ENCODE data around the gene PTGES3L.

Gene PTGES3L

DNA sequence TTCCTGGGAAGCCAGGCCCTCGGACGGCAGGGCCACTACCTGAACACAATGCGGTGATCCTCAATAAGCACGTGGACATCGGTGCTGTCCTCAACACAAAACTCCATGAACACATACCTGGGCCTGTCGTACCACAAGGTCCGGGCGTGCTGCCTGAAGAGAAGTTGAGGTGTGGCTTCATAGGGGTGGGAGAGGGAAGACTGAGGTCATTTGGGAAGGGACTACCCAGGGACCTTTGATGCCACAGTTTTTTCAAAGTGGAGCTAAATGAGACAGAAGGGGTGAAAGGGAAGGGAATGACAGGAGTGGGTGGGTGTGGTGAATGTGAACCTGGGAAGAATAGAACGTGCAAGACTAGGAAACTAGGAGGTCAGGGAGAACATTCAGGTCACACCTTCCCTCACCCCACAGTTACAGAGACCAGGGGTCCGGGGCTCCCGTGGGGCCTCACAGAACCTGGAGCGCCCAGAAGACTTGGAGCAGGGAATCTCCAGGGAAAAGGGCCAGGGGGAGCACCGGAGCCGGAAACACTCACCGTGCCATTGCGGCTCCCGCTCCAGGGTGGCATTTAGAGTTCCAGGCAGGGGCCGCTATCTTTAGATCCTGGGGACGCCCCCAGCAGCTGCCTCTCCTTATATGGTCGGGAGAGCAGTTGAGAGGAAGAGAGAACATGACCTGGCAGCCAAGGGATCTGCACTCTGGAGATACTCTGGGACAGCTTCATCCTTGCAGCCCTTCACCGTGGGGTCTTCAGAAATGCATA, at the start of gene PTGES3L:
Gene PTGES3L (minus strand): TSS at position 570 of the 763 bp plus-strand sequence. CDS start 27 bp downstream, at position 543.
- peak; percentile 84 for DNase-seq (ENCODE audit: low spot score)

DNA sequence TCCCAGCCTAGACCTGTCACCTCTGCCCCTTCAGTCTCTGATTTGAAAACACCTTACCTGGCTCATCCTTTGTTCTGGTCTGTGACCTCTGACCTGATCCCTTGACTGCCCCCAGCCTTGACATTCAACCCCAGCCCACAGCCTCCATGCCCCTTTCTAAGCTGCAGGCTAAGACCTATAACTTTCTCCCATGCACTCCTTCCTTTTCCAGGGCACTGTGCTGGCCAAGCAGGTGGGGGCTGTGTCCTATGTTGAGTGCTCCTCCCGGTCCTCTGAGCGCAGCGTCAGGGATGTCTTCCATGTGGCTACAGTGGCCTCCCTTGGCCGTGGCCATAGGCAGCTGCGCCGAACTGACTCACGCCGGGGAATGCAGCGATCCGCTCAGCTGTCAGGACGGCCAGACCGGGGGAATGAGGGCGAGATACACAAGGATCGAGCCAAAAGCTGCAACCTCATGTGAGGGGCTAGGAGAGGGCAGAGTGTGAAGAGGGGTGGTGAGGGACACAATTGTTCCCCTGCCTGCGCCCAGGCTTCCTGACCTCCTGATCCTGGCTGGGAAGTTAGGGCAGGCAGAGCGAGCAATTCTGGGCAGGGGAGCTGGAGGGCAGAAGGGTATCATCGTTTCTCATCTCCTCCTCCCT, 48.5 kb upstream of the PTGES3L start:
- no peak for DNase-seq (ENCODE audit: low spot score)

DNA sequence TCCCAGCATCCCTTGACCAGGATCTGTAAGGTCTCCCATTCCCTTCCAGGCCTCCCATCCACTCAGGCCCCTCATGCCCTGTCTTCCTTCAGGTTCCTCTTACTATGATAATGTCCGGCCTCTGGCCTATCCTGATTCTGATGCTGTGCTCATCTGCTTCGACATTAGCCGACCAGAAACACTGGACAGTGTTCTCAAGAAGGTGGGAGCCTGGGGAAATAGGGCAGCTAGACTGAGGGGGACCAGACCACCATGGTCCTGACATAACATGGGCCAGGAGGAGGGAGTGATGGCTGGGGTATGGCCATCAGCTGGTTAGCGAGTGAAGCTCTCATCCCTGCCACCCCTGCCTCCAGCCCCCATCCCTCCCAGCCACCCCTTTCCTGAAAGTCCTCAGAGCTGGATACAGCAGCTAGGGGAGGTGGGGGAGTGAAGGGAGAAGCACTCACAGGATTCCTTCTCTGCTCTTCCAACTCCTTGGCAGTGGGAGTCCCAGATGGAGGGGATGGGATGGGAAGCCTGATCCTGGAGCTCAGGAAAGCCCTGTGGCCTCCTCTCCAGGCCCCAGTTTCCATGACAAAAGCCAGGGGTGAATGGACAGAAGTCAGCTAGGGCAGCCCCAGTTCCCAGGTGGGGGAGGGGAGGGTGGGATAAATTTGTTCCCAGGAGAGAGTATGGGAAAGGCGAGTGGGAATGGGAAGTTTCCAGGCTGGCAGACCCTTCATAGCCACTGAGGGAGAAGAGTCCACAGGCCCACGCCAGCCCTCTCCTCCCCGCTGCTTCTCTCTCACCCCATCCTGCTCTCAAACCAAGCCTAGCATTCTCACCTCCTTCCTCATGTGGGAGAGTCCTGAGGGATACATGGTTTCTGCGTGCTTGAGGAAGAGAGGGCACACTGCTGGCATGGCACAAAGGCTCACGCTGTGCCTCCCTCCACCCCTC, 47.5 kb upstream of the PTGES3L start:
- peak; percentile 39 for DNase-seq (ENCODE audit: low spot score)

GRCh38 chr17:43026595-43026994, 46.7 kb upstream of the PTGES3L start:
- no peak for DNase-seq (ENCODE audit: low spot score)

DNA sequence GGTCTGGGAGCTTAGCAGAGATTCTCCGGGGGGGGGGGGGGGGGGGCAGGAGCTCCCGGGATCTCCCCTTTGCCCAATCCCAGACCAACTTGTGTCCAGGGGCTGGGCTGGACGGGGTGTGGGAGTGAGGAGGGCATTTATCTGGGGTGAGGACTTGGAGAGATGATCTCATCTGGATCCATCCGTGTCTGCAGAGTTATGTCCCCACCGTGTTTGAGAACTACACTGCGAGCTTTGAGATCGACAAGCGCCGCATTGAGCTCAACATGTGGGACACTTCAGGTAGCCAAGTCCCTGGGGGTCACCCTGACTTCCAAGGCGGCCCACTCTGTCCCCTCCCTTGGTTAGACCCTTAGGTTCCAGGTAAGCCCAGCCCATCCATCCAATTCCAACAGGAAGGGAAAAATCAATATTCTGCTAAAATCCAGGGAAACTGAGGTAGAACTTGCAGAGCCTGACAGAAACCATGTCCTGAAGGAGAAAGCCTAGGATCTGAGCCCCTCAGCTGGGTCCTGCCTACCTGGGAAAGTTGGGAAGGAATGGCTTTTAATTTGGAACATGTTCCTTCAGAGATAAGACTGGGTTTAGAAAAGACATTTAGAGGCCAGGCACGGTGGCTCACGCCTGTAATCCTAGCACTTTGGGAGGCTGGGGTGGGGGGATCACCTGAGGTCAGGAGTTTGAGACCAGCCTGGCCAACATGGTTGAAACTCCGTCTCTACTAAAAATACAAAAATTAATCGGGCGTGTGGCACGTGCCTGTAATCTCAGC, 46.1 kb upstream of the PTGES3L start:
- no peak for DNase-seq (ENCODE audit: low spot score)

GRCh38 chr17:43025290-43025657, 45.4 kb upstream of the PTGES3L start:
- no peak for DNase-seq (ENCODE audit: low spot score)

DNA sequence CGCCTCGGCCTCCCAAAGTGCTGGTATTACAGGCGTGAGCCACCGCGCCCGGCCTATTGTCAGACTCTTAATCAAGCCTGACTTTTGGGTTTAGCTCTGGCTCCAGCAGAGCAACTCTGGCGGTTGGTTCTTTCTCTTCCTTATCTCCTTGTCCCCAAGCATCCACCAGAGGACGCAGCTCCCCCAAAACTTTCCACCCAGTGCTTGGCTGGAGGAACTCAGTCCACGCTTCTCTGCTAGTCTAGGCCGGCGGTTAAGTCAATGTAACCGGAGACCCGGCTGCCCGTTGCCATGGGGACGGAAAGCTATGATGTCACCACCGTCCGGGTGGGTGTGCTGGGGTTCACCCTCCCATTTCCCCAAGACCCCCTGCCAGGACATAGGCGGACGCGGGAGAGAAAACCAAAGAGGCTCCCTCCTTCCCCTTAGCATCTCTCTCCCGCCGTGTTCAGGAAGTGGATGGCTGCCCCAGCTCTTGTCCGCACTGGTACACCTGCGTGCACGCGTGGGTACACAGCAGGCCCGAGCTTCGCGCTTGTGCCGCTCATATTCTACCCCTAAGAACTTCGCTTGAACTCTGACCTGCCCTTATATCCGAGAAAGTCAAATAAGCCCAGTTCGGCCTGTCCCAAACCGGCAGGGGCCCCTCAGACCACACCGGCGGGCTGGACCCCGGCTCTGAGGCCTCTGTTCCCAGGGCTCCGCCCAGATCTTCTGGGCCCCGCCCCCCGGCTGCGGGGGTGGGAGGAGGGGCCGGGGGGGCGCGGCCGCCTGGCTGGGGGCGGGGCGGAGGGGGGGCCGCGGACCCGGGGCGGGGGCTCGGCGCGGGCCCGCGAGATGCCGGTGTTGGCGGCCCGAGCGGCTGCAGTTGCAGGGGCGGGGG, 44.8 kb upstream of the PTGES3L start, which contains the start of gene RND2:
Gene RND2 (plus strand): TSS at position 825 of the 883 bp plus-strand sequence. CDS start 117 bp downstream, outside the sequence.
- DNase-seq (ENCODE audit: low spot score): peak; percentile 94

GRCh38 chr17:43021741-43022512, 42.0 kb upstream of the PTGES3L start, which contains the start of gene VAT1:
Gene VAT1 (minus strand): TSS chr17:43022385. CDS start chr17:43022322, 63 bp downstream.
- DNase-seq (ENCODE audit: low spot score): peak; percentile 84

- peak; percentile 62 for DNase-seq (ENCODE audit: low spot score)
Observed at GRCh38 chr17:43020789-43021740, 41.2 kb upstream of the PTGES3L start.

DNA sequence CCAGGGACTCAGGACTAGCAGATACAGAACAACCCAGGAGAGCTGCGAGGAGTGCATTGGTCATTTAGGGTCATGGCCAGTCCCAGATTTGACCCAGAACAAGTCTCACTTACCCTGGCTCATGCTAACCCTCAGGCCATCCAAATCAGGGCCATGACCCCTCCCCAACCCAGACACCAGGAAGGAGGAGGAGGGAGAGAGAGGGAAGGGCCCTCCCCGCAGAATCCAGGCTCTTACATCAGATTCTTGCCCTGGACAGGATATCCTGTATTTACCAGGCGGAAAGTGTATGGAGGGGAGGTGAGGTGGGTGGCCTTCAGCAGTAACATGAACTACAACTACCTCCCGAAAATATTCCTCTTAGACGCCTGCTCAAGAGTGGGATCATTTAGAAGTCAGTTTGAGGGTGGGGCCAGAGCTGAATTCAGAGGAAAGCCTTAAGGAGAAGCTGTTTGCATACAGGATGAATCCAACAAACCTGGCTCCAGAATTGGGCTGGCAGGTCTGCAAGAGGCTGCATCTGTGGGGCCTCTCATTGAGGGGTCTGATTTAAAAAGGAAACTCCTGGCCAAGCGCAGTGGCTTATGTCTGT, 40.2 kb upstream of the PTGES3L start:
- no peak for DNase-seq (ENCODE audit: low spot score)

GRCh38 chr17:43019418-43019817, 39.5 kb upstream of the PTGES3L start:
- no peak for DNase-seq (ENCODE audit: low spot score)

GRCh38 chr17:43018932-43019331, 39.1 kb upstream of the PTGES3L start:
- DNase-seq (ENCODE audit: low spot score): no peak

- peak; percentile 54 for DNase-seq (ENCODE audit: low spot score)
Observed at GRCh38 chr17:43018008-43018853, 38.4 kb upstream of the PTGES3L start.

DNA sequence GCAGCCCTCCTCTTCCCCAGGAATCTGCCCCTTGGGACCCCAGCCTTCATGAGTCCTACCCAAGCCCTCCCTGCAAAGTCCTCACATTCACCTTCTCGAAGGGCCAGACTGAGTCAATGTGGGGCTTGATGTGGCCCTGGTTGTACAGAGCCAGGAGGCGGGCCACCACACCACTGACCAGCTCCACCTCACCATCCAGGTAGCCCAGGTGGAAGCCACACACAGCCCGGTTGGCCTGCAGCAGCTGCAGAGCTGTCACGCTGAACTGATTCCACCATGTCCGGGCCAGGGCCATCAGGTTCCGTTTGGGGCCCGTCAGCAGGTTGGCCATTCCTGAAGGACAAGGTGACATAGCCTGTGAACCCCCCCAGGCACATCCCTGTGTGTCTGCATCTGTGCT, 36.3 kb upstream of the PTGES3L start:
- no peak for DNase-seq (ENCODE audit: low spot score)

- DNase-seq (ENCODE audit: low spot score): no peak
Observed at GRCh38 chr17:43015579-43015978, 35.7 kb upstream of the PTGES3L start.

DNA sequence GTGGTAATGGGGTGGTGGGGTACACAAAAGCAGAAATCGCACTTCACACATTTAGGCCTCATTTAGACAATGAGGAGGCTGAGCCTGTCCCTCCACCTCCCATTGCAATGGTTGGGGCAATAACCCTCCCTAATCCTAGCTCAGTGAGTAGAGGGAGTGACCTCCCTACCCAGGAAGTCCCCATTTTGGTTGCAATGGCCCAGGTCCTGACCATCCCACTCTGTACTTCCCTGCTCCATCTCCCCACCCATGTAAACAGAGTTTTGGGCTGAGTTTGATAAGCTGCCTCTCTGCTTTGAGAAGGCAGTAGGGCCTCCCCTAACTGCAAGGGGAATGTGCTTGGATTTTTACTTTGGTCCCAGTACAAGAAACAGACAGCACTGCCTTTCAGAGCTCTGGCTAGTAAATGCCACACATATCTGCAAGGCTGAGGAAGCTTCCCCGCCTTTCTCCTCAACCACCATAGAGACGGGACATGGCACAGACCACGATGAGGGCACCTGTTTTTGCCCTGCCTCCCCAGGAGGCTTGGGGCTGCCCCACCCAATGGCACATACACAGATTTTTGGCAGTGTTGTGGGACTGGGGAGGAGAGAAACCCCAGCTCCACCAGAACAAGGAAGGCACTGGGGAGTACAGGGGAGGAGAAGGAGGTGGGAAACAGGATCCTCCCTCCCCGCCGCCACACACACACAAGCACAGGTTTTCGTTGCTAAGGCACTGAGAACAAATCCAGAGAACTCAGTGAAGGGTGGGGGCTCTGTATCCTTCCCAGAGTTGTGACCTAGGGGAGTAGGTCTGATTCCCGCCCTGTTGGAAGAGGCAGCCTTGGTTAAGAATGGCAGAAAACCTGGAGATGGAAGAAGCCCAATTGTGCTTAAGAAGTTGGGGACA, 35.0 kb upstream of the PTGES3L start:
- no peak for DNase-seq (ENCODE audit: low spot score)

Measured in iPS-NIHi11 (cell line).